ENCODE data around the gene OVCA2. TPM values are rescaled to one million over a fixed set of nuclear protein-coding genes. Genes with fewer than 3 reads are reported as not detected.

OVCA2 gene
- polyA plus RNA-seq, 1 experiment, result 56.7 TPM

GRCh38 chr17:2063261-2064146 is 21.7 kb downstream of the OVCA2 start:
- Histone ChIP-seq H3K36me3 (ENCODE audit: control insufficient read depth, insufficient read depth, low read length) (peaks cover 34% of the 10 kb centered on the region), H3K4me3 (ENCODE audit: low read depth, low read length) (no peak overlapping the region), H3K27me3 (ENCODE audit: control insufficient read depth, insufficient read depth, low read length) (no peaks in the 10 kb centered on the region)
- ChIA-PET POLR2A (interaction anchor here (1.0 kb wide), 1 partner anchor 14 kb away, joined by 4 read pairs; no protein-coding TSS in a partner anchor), CTCF (interaction anchor here (0.6 to 7.0 kb wide), 11 partner anchors 8 to 217 kb away, joined by 3 to 58 read pairs (median 5); partner anchors contain the start of gene HIC1)
- no peak for TF ChIP-seq CTCF (IDR thresholded peaks at IDR 0.05; ENCODE audit: insufficient read depth, low read depth, low read length)
- DNase-seq (ENCODE audit: low read depth), result no peak

- Histone ChIP-seq H3K4me3 (ENCODE audit: low read depth, low read length) (no peak overlapping the region), H3K36me3 (ENCODE audit: control insufficient read depth, insufficient read depth, low read length) (peaks cover 31% of the 10 kb centered on the region), H3K27me3 (ENCODE audit: control insufficient read depth, insufficient read depth, low read length) (no peaks in the 10 kb centered on the region)
- POLR2A ChIA-PET, result interaction anchor here (1.0 kb wide), 1 partner anchor 13 kb away, joined by 4 read pairs; no protein-coding TSS in a partner anchor
- DNase-seq (ENCODE audit: low read depth), result no peak
- TF ChIP-seq CTCF (IDR thresholded peaks at IDR 0.05; ENCODE audit: insufficient read depth, low read depth, low read length), result no peak
- CTCF ChIA-PET, result interaction anchor here (0.6 to 7.0 kb wide), 10 partner anchors 9 to 217 kb away, joined by 3 to 58 read pairs (median 6); partner anchors contain the start of gene HIC1
These were observed 22.3 kb downstream of the OVCA2 start for GRCh38 chr17:2064147-2064489.

- Histone ChIP-seq H3K36me3 (ENCODE audit: control insufficient read depth, insufficient read depth, low read length) (peaks cover 27% of the 10 kb centered on the region), H3K27me3 (ENCODE audit: control insufficient read depth, insufficient read depth, low read length) (no peaks in the 10 kb centered on the region), H3K4me3 (ENCODE audit: low read depth, low read length) (no peak overlapping the region)
- TF ChIP-seq CTCF (IDR thresholded peaks at IDR 0.05; ENCODE audit: insufficient read depth, low read depth, low read length), result no peak
- POLR2A ChIA-PET, result interaction anchor here (1.0 kb wide), 1 partner anchor 13 kb away, joined by 4 read pairs; no protein-coding TSS in a partner anchor
- CTCF ChIA-PET, result interaction anchor here (0.6 to 7.0 kb wide), 15 partner anchors 8 to 308 kb away, joined by 3 to 58 read pairs (median 5); partner anchors contain the start of gene HIC1
- DNase-seq (ENCODE audit: low read depth), result no peak
These were observed 22.7 kb downstream of the OVCA2 start for GRCh38 chr17:2064520-2064971.

GRCh38 chr17:2064980-2065785 is 23.4 kb downstream of the OVCA2 start:
- ChIA-PET POLR2A (no interaction called here), CTCF (interaction anchor here (0.6 to 7.0 kb wide), 16 partner anchors 7 to 309 kb away, joined by 3 to 58 read pairs (median 5); partner anchors contain the start of gene HIC1)
- Histone ChIP-seq H3K27me3 (ENCODE audit: control insufficient read depth, insufficient read depth, low read length) (no peaks in the 10 kb centered on the region), H3K4me3 (ENCODE audit: low read depth, low read length) (no peak overlapping the region), H3K36me3 (ENCODE audit: control insufficient read depth, insufficient read depth, low read length) (peaks cover 23% of the 10 kb centered on the region)
- TF ChIP-seq CTCF (IDR thresholded peaks at IDR 0.05; ENCODE audit: insufficient read depth, low read depth, low read length), result peak; percentile 65
- DNase-seq (ENCODE audit: low read depth), result no peak
